Keratinocyte (primary cell): ENCODE measurements around the gene SUGCT.

ENCODE experiments used
- EZH2 ChIP-seq: IDR thresholded peaks from one replicate; pipeline ENCODE4 v1.6.1; 2012; ENCODE audit warnings: inconsistent platforms, mild to moderate bottlenecking, low read length, moderate library complexity
- TF ChIP-seq, protein P1 (sequence below), 3 experiments: IDR thresholded peaks in 1 of 3; conservative IDR thresholded peaks in 1 of 3; optimal IDR thresholded peaks in 1 of 3; 2 replicates in 2 of 3; 3 replicates in 1 of 3; pipeline versions ENCODE3 to v1.5.1; 2011; ENCODE audit warnings: low read length in 3 of 3, mild to moderate bottlenecking in 3 of 3, moderate library complexity in 2 of 3, control low read depth in 1 of 3, inconsistent platforms in 1 of 3; ENCODE audit not compliant: insufficient read depth in 2 of 3; ENCODE audit errors: extremely low read depth in 1 of 3

DNA sequence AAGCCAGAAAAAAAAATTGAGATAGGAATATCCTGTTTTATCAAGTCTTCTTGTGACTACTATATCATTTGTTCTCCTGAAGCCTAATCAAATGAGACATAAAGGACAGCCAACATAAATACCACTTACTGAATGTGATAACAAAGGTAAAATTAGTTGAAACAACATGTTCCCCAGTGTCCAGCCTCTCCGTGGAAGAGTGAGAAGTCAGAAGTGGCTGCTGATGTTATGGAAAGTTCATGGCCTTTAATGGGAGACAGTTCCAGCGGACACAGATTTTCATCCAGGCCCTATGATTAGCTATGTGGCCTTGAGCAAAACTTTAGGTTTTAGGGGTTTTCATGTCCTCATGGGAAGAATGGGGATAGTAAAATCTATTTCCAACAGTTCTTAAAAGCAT, 724.3 kb downstream of the SUGCT start:
- TF ChIP-seq, protein P1, sequence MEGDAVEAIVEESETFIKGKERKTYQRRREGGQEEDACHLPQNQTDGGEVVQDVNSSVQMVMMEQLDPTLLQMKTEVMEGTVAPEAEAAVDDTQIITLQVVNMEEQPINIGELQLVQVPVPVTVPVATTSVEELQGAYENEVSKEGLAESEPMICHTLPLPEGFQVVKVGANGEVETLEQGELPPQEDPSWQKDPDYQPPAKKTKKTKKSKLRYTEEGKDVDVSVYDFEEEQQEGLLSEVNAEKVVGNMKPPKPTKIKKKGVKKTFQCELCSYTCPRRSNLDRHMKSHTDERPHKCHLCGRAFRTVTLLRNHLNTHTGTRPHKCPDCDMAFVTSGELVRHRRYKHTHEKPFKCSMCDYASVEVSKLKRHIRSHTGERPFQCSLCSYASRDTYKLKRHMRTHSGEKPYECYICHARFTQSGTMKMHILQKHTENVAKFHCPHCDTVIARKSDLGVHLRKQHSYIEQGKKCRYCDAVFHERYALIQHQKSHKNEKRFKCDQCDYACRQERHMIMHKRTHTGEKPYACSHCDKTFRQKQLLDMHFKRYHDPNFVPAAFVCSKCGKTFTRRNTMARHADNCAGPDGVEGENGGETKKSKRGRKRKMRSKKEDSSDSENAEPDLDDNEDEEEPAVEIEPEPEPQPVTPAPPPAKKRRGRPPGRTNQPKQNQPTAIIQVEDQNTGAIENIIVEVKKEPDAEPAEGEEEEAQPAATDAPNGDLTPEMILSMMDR (optimal IDR thresholded peaks at IDR 0.05 in 1 of 3, IDR thresholded peaks at IDR 0.05 in 1 of 3, conservative IDR thresholded peaks at IDR 0.05 in 1 of 3; ENCODE audit: extremely low read depth in 1 of 3, insufficient read depth in 2 of 3, low read length in 3 of 3): no peak
- TF ChIP-seq EZH2: no peak
